22Rv1 (cell line): ENCODE data around the gene CNTN5.

Experiments
- H3K27ac ChIP-seq: fragments of 450-650 bp; 2 replicates; pipeline ENCODE4 v1.5.1; 2017
- CTCF ChIP-seq: fragments of 450-650 bp; IDR thresholded peaks from 2 replicates; pipeline ENCODE4 v1.5.1; 2017; ENCODE audit warnings: mild to moderate bottlenecking
- ZFX ChIP-seq: fragments of 450-650 bp; IDR thresholded peaks from 2 replicates; pipeline ENCODE4 v1.6.1; 2017; ENCODE audit warnings: antibody characterized with exemption, borderline replicate concordance

Gene CNTN5

DNA sequence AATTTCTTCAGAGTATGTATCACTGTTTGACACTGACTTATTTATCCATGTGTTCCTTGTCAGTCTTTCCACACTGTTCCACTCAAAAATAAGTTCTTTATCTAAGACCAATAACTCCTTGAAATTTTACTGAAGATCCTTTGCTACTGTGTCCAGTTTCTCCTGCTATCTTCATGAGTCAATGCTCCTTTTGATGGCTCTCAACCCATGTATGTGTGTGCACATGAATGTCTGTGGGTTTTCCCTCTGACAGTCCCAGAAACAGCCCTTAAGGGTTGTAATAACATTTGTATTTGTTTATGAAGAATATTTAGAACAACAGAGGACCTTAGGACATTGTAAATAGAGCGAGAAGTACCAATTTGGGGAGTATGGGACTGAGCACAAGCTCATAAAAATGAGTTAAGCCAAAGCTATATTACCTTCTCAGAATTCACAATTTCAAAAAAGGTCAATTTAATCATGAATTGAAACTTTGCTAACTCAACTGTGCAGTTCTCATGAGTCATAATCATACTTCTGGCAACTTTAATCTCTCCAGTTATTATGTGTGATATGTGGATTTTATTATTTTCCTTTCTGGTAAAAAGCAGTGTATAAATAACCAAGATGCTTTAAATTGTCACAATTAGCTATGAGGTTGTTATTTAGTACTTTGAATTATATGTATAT is 533.6 kb downstream of the CNTN5 start:
- H3K27ac ChIP-seq, result no peak overlapping the region

DNA sequence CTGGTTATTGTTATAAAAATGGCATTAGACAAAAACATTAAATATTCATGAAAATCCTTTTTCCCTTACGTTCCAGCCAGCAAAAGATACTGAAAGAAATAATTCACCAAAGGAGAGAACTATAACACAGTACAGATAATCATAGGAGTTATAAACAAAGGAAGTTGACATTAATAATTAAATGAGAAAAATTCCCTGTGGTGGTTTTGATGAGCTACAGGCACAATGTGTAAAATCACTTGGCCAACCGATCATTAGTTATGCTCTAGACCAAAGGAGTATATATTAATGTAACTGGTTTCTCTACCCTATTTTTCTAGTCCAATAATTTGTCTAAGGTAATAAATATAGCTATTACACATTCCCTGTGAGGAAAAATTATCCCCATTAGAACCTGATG is 534.7 kb downstream of the CNTN5 start:
- TF ChIP-seq CTCF (no peak), ZFX (no peak)
- H3K27ac ChIP-seq, result no peak overlapping the region

More for the DNA sequence above, 533.6 kb downstream of the CNTN5 start:
- TF ChIP-seq CTCF (no peak), ZFX (no peak)

GRCh38 chr11:99565333-99565732 is 544.6 kb downstream of the CNTN5 start:
- no peak overlapping the region for H3K27ac ChIP-seq
- TF ChIP-seq CTCF (no peak), ZFX (no peak)

- no peak overlapping the region for H3K27ac ChIP-seq
- no peak for TF ChIP-seq ZFX
- no peak for TF ChIP-seq CTCF
Observed at GRCh38 chr11:99567334-99567956, 546.7 kb downstream of the CNTN5 start.

DNA sequence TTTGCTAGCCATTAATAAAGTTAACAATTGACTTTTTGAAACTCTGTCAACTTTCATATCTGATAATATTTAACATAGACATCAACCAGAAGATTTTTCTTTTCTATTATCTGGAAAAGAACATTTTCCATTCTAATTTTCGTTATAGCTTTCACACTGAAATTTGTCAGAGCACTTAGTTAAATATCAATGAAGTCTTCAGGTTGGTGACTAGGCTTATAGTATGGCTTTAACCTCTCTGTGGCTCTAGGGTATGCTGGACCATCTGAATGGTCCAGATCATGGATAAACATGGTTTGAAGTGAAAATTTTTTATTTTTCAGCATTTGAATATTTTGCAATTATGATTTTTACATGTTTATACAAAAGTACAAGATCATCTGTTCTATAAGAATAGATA is 548.1 kb downstream of the CNTN5 start:
- no peak for TF ChIP-seq ZFX
- TF ChIP-seq CTCF, result no peak

GRCh38 chr11:99571094-99571493 is 550.3 kb downstream of the CNTN5 start:
- no peak overlapping the region for H3K27ac ChIP-seq
- TF ChIP-seq CTCF (no peak), ZFX (no peak)

More for the DNA sequence above, 548.1 kb downstream of the CNTN5 start:
- H3K27ac ChIP-seq, result no peak overlapping the region

DNA sequence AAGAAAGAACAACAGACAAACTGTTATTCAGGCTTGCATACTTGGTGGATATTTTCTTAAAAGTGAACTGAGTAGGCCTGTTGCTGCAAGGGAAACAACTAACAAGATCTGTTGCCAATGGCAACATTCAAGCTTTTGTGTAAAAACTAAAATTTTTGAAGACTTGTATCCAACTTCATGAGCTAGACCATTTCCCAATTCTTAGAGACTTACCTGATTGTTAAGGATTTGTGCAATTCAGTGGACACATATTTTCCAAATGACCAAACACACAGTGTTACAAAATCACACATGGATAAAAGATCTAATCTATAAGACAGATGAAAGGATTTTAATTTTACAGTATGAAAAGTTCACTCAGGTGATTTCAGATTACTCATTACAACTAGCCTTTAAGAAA is 564.1 kb downstream of the CNTN5 start:
- TF ChIP-seq CTCF (no peak), ZFX (no peak)
- H3K27ac ChIP-seq, result no peak overlapping the region
